Esophagus squamous epithelium (tissue), 5 donors: ENCODE measurements around the gene CCDC116. TPM values are rescaled to one million over a fixed set of nuclear protein-coding genes. Genes with fewer than 3 reads are reported as not detected.

Experiments
- DNase-seq: peaks from one replicate; lab custom pipeline; 2025; lab: John Stamatoyannopoulos, UW
- H3K27ac ChIP-seq, 4 donors: fragments of 200-600 bp; sonication (generic); one replicate each; pipeline ENCODE4 v1.5.1; 2016 to 2019; ENCODE audit warnings: mild to moderate bottlenecking in 1 of 4
- H3K27me3 ChIP-seq, 4 donors: fragments of 200-600 bp; sonication (generic); 1 replicate in 3 of 4; 2 replicates in 1 of 4; pipeline versions ENCODE4 v1.5.1 to v1.6.0; 2017 to 2021; ENCODE audit warnings: antibody characterized with exemption in 1 of 4
- H3K36me3 ChIP-seq, 3 donors: fragments of 200-600 bp; sonication (generic); one replicate each; pipeline ENCODE4 v1.5.1; 2016 to 2019
- H3K4me1 ChIP-seq, 3 donors: fragments of 200-600 bp; sonication (generic); one replicate each; pipeline ENCODE4 v1.5.1; 2017 to 2019
- H3K4me3 ChIP-seq, 4 donors: fragments of 200-600 bp; sonication (generic); 1 replicate in 3 of 4; 2 replicates in 1 of 4; pipeline ENCODE4 v1.5.1; 2016 to 2019; ENCODE audit warnings: mild to moderate bottlenecking in 2 of 4, moderate library complexity in 1 of 4
- H3K9me3 ChIP-seq, 3 donors: fragments of 200-600 bp; sonication (generic); one replicate each; pipeline ENCODE4 v1.5.1; 2016 to 2019
- POLR2A ChIP-seq, 4 donors: fragments of 450-650 bp; IDR thresholded peaks; one replicate each; pipeline ENCODE4 v1.6.1; 2017; ENCODE audit warnings: antibody characterized with exemption in 4 of 4, mild to moderate bottlenecking in 4 of 4, moderate library complexity in 3 of 4
- WGBS, 2 donors: methylation state at CpG; one replicate each; pipeline ENCODE4 v1.1.5; 2018; 5-methylcytosine and 5-hydroxymethylcytosine counted together
- intact Hi-C: fragments of 100-400 bp; cut with DNase I; formaldehyde crosslinking; loops from one replicate; pipeline ENCODE4 v1.15.0; 2022
- total RNA-seq, 4 donors: library from RNA; depleted of rRNA; stranded (reverse); fragments of >200 nt; gene quantifications; one replicate each; pipeline ENCODE4 v1.1.0, GENCODE V29; 2016
- TF ChIP-seq, protein P1 (sequence below), 6 experiments: fragments of 450-650 bp in 4 of 6; fragments of 200-600 bp in 2 of 6; sonication (generic) in 2 of 6; IDR thresholded peaks; one replicate each; pipeline ENCODE4 v1.5.1; 2016 to 2019; ENCODE audit warnings: antibody characterized with exemption in 6 of 6, mild to moderate bottlenecking in 4 of 6, moderate library complexity in 4 of 6
- donor health status: DM: yes; HTN: yes; CAD: no.

CCDC116 gene
- total RNA-seq = 1 to 10 TPM in 1 of 4 donors, not detected in 3; 1.9 TPM

GRCh38 chr22:21632237-21632895 lies at the start of gene CCDC116:
TSS of gene CCDC116 (plus strand) at chr22:21632760. CDS start at chr22:21633182, 422 bp downstream.
- H3K4me1 ChIP-seq = peaks cover 17 to 28% (median 19%) of the 10 kb centered on the region in 3 donors
- DNase-seq = no peak
- no peaks in the 10 kb centered on the region for H3K9me3 ChIP-seq
- H3K4me3 ChIP-seq = no peak within 1 kb of the TSS
- H3K27me3 ChIP-seq = no peaks in the 10 kb centered on the region
- intact Hi-C loops = no loop called here
- peaks cover 0 to 12% (median 0%) of the 10 kb centered on the region in 3 donors for H3K36me3 ChIP-seq
- no peak within 1 kb of the TSS for H3K27ac ChIP-seq
- 82 to 88% methylated on average over 6 to 23 of the region's 27 CpGs for WGBS, 2 donors
- TF ChIP-seq POLR2A (IDR thresholded peaks at IDR 0.05) = peak in 1 of 4 donors; percentile 14
- TF ChIP-seq, protein P1, sequence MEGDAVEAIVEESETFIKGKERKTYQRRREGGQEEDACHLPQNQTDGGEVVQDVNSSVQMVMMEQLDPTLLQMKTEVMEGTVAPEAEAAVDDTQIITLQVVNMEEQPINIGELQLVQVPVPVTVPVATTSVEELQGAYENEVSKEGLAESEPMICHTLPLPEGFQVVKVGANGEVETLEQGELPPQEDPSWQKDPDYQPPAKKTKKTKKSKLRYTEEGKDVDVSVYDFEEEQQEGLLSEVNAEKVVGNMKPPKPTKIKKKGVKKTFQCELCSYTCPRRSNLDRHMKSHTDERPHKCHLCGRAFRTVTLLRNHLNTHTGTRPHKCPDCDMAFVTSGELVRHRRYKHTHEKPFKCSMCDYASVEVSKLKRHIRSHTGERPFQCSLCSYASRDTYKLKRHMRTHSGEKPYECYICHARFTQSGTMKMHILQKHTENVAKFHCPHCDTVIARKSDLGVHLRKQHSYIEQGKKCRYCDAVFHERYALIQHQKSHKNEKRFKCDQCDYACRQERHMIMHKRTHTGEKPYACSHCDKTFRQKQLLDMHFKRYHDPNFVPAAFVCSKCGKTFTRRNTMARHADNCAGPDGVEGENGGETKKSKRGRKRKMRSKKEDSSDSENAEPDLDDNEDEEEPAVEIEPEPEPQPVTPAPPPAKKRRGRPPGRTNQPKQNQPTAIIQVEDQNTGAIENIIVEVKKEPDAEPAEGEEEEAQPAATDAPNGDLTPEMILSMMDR (IDR thresholded peaks at IDR 0.05) = no peak

DNA sequence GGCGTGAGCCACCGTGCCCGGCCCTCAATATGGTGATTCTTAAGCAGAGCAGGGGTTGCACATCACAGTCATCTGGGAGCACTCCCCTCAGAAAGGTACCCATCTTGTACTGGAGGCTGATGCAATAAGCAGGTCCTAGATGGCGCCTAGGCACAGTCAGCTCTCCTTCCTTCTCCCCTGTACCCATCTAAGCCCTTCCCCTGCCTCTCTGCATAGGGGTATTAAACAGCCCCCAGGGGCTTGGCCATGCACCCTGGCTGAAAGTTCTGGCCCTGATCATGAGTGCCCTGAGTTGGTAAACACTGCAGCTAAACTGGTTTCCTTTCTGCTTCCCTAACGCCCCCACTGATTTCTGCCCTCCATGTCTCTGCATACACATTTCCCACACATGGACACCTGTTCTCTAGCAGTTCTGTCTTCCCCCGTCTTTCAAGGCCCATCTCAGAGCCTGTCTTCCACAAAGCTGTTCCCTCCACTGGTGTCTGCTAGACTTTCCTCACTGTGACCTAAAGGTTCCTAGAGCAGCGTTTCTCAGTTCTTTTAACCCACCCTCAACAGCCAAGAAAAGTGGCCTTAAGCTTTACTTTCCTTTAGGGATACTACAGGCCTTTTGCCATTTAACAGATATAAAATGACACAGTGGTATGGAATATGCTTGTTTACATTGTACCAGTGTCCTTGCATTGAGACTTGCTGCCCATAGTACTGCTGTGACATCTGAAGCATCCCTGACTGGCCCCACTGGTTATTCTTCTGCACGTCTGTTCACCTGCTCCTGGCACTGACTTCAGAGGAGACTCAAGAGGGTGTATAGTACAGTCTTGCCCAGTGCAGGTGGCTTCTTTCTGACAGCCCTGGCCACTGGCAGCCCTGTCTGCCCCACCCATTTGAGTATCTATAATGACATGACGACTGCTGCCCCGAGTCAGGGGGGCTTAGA lies 49.5 kb upstream of the CCDC116 start:
- no peaks in the 10 kb centered on the region for H3K9me3 ChIP-seq
- WGBS, 2 donors = 42 to 54% methylated on average over 8 to 10 of the region's 10 CpGs
- no peaks in the 10 kb centered on the region for H3K27me3 ChIP-seq
- H3K27ac ChIP-seq = peak overlapping the region in 1 of 4 donors; percentile 48
- no peak for TF ChIP-seq POLR2A (IDR thresholded peaks at IDR 0.05)
- TF ChIP-seq, protein P1 (IDR thresholded peaks at IDR 0.05) = no peak
- no peak for DNase-seq
- peaks cover 0 to 11% (median 0%) of the 10 kb centered on the region in 3 donors for H3K36me3 ChIP-seq
- no peak overlapping the region for H3K4me3 ChIP-seq
- H3K4me1 ChIP-seq = peaks cover 24 to 83% (median 42%) of the 10 kb centered on the region in 3 donors
- intact Hi-C loops = no loop called here

- TF ChIP-seq, protein P1 (IDR thresholded peaks at IDR 0.05) = no peak
- TF ChIP-seq POLR2A (IDR thresholded peaks at IDR 0.05) = no peak
- Histone ChIP-seq H3K36me3 (peaks cover 0 to 11% (median 0%) of the 10 kb centered on the region in 3 donors), H3K4me3 (no peak overlapping the region), H3K9me3 (no peaks in the 10 kb centered on the region), H3K4me1 (peaks cover 12 to 81% (median 39%) of the 10 kb centered on the region in 3 donors), H3K27ac (no peak overlapping the region), H3K27me3 (no peaks in the 10 kb centered on the region)
- intact Hi-C loops = no loop called here
- no peak for DNase-seq
- 50 to 80% methylated on average over 1 of the region's 2 CpGs for WGBS, 2 donors
These were observed 47.2 kb upstream of the CCDC116 start for GRCh38 chr22:21585389-21585788.

GRCh38 chr22:21587803-21588611 lies 44.6 kb upstream of the CCDC116 start:
- Histone ChIP-seq H3K9me3 (no peaks in the 10 kb centered on the region), H3K27ac (no peak overlapping the region), H3K4me1 (peaks cover 15 to 75% (median 42%) of the 10 kb centered on the region in 3 donors), H3K36me3 (peaks cover 0 to 19% (median 0%) of the 10 kb centered on the region in 3 donors), H3K27me3 (no peaks in the 10 kb centered on the region), H3K4me3 (no peak overlapping the region)
- no peak for DNase-seq
- 56 to 57% methylated on average over 4 of the region's 4 CpGs for WGBS, 2 donors
- intact Hi-C loops = no loop called here
- no peak for TF ChIP-seq POLR2A (IDR thresholded peaks at IDR 0.05)
- TF ChIP-seq, protein P1 (IDR thresholded peaks at IDR 0.05) = no peak
